Transverse colon (tissue), 4 donors: ENCODE measurements around the gene PNMA6E.

Source experiments
- CTCF ChIP-seq, 5 experiments: fragments of 200-600 bp in 3 of 5; fragments of 450-650 bp in 2 of 5; sonication (generic) in 3 of 5; IDR thresholded peaks; 1 replicate in 2 of 5; 2 replicates in 3 of 5; pipeline ENCODE4 v1.5.1; 2016 to 2017; ENCODE audit warnings: antibody characterized with exemption in 5 of 5, inconsistent platforms in 3 of 5, mild to moderate bottlenecking in 2 of 5, moderate library complexity in 1 of 5
- EP300 ChIP-seq: sonication (generic); formaldehyde crosslinking; IDR thresholded peaks from one replicate; pipeline ENCODE4 v1.6.1; 2017; ENCODE audit warnings: antibody characterized with exemption, low read depth
- POLR2A ChIP-seq: fragments of 450-650 bp; IDR thresholded peaks from one replicate; pipeline ENCODE4 v1.6.1; 2016; ENCODE audit warnings: antibody characterized with exemption, mild to moderate bottlenecking, moderate library complexity
- POLR2AphosphoS5 ChIP-seq, 3 donors: sonication (generic); formaldehyde crosslinking; IDR thresholded peaks; one replicate each; pipeline ENCODE4 v1.6.1; 2016; ENCODE audit warnings: antibody characterized with exemption in 3 of 3

- TF ChIP-seq CTCF (IDR thresholded peaks at IDR 0.05) (no peak), POLR2A (no peak), POLR2AphosphoS5 (IDR thresholded peaks at IDR 0.05) (no peak), EP300 (no peak)
Observed at GRCh38 chrX:153361781-153362397, 39.3 kb downstream of the PNMA6E start.
